DMS53 treated with DMSO at 0.1 percent for 48 hours (cell line): ENCODE results near the gene FLNA.
"Not testable (repeated sequence)": the region's sequence is repeated elsewhere in the genome, so short reads cannot be mapped to it uniquely, and the experiment has no call there.

ENCODE experiments used
- DNase-seq: peaks from one replicate; lab custom pipeline; 2025; ENCODE audit not compliant: unreplicated experiment; lab: John Stamatoyannopoulos, UW

The FLNA gene

DNA sequence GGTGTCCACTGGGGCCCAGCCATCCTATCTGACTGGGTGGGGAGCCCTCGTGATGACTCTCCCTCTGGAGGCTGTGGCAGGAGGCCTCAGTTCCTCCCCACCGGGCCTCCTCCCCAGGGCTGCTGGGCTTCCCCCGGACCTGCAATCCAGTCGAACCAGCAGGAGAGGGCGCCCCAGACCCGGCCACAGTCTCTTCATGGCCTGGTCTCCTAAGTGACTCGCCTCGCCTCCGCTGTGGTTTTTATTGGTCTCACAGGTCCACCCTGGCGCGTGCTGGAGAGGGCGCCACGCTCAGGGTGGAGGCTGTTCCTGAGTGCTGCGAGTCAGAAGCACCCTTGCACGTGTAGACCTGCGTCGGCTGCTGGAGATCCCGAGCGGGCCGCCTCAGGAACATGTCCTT is 30.8 kb downstream of the FLNA start:
- not testable (repeated sequence) for DNase-seq

DNA sequence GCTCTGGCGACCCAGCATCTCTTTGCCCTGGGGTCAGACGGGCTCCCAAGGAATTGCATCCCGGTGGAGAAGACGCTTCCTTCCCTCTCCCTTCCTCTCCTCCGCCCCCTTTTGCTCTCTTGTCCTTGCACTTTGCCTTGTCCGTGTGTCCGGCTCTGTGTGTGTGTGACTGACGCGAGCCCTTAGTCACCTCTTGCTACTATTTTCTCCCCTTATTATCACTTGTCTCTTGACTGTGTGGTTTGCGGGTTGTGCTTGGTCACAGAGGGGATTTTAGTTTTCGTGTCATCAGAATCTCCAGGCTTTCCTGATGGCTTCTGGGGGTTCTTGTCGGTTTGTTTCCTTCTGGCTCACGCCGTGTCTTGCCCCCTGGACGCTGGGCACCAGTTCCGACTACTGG is 31.4 kb downstream of the FLNA start:
- not testable (repeated sequence) for DNase-seq

DNA sequence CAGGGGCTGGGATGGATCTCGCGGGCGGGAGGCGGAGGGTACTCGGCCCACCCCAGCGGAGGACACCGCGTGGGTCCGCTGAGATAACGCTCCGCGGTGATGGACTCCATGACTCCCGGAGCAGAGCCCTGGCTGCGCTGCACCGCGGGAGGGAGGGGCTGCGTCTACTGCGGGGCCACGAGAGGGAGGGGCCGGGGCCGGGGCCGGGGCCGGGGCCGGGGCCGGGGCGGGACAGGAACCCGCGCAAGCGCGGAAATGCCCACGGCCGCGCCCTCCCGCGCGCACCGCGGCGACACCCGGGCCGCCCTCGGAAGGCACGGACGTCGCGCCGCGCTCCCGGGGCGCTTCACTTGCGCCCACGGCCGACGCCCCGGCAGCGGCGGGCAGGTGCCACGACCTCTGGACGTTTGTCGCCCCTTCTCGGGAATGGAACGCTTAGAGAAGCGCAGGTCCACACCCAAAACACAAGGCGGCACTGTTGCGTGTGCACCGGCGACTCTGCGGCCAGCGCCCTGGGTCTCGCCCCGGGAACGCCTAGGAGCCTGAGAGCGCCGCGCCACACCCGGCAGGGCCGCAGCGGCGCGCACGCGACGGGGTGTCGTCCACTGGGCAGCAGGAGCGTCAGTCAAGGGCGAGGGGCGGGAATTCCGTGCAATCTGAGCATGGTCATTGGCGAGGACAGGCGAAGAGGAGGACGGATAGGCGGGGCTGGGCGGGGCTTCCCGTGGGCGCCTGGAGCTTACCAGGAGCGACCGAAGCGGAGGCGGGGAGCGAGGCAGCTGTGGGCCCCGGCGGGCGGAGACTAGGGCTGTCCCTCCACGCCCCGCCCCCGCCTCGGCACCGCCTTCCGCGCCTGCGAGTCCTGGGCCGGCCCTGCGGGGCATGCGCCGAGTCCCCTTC is 32.8 kb downstream of the FLNA start:
- not testable (repeated sequence) for DNase-seq

DNA sequence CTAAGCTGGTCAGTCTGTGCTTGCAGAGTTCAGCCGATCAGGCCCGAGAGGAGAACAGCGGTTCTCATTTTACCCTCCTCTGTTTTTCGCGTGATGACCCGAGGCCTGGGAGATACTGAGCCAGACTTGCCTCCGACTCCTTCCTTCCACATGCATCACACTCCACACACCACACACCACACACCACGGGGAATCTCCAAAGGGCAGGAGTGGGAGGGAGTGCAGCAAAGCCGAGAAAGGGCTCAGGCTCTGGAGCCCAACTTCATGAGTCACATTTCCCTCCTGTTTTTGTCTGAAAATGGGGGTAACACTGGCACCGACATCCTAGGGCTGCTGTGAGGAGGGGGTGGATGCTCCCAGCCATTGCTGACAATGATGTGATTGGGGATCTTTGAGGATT is 39.9 kb downstream of the FLNA start:
- DNase-seq, result no peak

DNA sequence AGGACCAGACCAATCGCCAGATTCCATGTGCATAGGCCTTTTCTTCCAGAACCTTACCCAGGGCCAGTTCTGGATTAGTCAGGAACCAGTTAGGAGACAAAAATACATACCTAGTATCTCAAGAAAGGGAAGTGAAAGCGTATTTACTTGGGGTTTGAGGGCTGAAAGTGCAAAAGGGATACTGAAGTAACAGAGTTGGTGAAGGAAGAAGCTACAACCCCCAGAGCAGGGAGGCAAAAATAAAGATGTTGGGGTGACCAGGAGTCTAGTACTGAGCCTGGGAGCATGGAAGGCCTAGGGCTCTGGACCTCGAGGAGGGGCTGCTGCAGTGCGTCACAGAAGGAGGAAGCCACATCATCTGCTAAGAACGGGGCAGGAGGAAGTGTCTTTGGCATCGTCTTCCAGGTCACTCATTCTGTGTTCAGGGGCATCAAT is 40.6 kb downstream of the FLNA start:
- no peak for DNase-seq

DNA sequence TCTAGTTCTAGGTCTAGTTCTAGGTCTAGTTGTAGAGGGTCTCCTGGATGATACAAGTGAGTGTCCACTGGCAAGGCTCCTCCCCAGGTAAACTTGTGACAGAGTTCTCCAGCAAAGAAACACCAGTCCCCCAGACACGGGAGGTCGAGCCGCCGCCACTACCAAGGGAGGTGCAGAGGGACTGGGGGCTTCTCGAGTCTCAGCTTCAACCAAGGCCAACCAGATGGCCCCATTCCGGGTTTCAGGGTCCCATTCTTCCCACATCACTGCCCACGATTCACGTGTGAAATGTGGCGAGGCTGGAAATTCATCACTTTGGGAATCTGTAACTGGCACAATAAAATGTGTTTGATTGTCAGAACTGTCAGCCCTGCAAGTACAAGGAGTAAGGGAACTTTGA is 41.3 kb downstream of the FLNA start:
- DNase-seq, result no peak

DNA sequence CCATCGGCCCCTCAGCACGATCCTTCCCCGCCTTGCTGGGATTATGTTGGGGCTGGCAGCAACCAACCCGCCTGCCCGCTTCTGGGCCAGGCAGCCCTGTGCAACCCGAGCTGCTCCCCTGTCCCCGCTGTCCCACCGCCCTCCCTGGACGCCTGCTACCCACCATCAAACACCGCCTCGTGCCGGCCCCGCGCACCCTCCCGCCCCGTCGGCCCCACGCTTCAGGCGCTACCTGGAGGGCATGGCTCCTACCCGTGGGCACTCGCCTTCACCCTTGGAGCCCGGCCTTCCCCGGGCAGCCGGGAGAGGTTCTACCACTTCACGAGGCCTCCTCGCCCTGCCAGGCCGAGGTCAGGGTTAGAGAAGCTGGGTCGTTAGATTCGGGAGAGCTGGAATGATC is 41.9 kb downstream of the FLNA start:
- no peak for DNase-seq

DNA sequence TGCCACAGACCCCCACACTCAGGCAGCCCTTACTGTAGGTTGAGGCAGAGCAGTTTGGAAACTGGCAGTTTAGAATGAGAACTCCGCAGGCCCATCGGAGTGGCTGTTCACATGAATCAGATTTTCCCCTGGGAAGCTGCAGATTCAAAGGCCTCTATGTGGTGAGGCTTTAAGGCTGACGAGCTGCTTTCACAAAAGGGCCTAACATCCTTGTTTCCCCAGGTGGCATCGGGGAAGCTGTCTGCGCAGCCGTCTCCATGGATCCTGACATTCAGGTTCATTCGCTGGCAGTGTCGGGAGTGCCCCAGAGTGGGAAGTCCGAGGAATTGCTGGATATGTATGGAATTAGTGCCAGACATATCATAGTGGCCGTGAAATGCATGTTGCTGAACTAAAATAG is 45.1 kb downstream of the FLNA start:
- DNase-seq, result no peak

DNA sequence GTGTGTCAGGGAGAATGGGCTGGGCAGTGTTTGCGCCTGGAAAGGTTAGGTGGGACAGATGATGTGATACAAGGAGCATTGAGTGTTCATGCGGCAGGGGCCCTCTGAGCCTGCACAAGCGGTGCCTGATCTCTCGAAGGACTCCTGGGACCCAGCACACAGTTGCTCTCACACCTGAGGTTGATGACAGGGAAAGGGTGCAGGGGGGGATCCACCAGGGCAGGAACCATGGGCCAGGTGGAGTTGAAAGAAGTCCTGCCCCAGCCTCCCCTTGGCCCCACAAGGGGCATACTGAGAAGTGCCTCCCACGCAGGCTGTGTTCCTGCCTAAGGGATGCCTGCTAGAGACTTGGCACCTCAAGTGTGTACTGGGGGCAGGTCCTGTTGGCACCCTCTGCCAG is 45.8 kb downstream of the FLNA start:
- no peak for DNase-seq

DNA sequence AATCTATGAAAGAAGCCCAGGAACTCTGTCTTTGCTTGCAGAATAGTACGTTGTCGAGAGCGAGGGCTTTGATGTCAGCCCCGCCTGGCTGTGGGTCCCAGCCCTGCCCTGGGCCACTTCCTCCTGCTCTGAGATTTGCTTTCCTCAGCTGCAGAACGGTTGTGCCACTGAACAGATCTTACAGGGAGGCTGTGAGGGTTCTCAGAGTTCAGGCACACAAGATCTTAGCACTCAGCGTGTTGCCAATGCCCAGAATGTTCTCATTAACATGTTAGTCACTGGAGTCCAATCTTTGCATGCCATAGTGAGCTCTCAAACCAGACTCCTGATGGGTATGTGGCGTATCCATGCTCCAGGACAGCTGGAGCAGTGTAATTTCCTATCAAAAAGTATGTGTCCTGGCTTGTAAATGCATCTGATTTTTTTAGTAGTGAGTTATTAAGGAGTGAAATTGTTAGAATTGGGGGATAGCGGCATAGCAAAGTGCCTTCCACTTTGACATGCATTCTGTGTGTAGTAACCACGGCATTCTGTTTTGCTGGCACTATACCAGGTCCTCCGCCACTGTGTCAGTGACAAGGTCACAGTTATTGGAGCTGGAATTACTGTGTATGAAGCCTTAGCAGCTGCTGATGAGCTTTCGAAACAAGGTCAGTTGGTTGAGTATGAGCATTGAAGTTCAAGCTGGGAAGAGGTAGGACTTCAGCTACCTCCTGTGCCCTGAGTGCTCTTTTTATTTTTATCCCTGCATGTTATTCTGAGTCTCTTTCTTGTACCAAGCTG is 47.2 kb downstream of the FLNA start:
- no peak for DNase-seq

DNA sequence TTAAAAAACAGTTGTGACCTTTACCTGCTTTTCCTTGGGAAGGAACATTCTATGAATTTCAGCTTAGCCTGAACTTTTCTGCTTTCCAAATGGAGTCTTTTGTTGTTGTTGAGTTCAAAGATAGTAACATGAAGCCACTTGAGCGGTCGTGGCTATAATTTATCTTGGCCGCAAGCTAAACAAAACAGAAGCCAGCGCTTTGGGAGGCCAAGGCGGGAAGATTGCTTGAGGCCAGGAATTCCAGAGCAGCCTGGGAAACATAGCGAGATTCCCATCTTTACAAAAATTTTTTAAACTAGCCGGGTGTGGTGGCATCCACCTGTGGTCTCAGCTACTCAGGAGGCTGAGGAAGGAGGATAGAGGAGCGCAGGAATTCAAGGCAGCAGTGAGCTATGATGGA is 48.9 kb downstream of the FLNA start:
- no peak for DNase-seq

DNA sequence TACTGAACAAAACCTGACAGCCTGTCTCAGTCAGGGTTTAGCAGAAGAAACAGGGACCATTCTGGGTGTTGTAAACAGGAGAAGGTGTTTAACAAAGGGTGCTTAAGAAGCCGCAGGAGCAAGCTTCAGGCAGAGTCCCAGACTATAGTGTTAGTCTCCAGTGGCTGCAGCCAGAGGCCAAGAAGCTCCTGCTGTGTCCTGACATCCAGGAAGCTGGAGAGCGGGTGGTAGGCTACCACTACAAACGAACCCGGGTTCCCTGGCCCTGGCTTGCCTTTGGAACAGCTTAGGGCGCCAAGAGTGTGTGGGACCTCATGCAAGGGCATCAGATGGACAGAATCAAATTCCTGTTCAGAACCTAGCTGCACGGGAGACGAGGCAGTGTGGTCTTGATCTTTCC is 50.9 kb downstream of the FLNA start:
- DNase-seq, result no peak

DNA sequence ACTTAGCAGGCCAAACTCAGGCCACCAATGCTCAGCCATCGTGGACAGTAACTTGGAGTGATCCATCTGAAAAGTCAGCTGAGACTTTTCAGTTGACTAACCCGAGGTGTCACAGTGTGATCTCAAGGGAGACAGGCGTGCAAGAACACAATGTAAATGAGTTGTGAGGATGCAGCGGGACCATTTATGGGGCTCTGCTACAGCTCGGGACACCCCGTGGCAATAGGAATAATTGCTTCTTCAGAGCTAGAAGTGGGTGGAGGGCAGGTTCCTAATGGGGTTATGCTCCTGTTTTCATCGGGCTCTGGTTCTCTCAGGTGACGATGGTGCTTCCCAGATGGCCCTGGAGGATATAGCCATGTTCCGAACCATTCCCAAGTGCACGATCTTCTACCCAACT is 51.5 kb downstream of the FLNA start:
- no peak for DNase-seq

DNA sequence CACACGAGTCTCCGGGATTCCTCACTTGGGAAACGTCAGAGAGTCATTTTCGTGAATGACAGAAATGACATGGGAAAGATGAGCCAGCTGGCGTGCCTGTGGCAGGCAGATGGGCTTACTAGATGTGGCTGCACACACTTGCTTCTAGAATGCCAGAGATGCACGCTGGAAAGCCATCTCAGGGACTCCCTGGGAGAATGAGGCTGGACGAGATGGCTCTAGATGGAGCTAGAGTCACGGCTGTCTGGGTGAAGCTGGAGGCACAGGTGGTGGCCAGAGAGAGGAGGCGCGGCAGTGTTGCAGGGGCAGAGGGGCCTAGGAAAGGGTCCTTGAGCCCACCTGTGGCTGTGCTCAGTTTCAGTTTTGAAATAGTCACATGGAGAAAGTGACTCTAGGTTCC is 52.8 kb downstream of the FLNA start:
- no peak for DNase-seq

DNA sequence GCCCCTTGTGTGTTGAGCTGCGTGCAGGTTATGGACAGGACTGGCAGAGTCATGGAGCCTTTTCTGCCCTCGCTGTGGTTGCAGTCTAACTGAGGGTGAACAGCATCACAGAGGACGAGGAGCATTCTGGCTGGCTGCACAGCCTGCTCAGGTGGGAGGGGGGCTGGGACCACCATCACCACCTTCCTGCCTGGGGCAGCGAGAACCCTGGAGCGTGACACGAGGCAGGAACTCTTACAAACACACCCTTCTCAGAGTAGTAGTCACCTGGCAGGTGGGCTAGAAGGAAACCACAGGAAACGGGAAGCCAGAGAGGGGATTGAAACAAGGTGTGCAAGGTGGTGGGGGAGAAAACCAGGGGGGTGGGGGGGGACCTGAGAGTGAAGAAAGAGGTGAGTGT is 53.3 kb downstream of the FLNA start:
- no peak for DNase-seq

DNA sequence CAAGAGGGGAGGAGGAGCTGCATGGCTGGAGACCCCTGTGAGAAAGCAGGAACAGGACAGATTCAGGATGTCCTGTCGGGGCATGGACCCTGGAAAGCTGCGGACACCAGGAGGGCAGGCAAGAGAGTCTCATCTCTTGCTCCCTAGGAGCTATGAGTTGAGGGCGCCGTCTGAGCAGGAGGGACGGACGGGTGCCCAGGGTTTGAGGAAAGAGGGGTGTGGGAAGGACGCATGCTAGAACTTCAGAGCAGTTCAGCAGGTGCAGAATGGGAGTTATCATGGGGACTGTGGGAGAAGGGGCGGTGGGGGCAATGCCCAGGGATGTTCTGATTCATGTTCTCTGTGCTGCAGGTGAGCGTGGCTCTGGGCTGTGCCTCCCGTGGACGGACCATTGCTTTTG is 54.0 kb downstream of the FLNA start:
- no peak for DNase-seq

DNA sequence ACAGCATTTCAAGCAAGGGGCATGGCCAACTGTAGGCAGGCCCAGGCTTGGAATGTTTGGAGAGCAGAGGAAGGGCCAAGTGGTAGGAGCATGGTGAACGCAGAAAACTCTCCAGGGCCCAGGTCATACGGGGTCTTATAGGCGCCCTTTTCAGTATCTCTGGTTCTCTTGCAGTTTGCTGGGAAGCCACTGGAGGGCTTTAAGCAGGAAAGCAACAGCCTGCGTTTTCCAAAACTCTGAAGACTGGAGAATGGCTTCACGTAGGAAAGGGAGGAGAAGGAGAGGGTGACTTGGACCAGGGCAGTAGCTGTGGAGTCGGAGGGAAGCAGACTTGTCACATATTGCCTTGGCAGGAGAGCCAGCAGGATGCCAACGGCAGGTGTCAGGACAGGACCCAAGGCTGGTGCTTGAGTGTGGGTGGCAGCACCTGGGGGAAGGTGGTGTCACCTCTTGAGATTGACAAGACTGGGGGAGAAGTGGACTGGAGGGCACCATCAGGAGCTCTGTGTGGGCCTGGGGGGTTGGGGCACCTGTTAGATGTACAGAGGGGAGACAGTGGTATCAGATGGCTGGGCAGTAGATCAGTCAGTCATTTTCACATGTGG is 56.9 kb downstream of the FLNA start:
- DNase-seq, result no peak

DNA sequence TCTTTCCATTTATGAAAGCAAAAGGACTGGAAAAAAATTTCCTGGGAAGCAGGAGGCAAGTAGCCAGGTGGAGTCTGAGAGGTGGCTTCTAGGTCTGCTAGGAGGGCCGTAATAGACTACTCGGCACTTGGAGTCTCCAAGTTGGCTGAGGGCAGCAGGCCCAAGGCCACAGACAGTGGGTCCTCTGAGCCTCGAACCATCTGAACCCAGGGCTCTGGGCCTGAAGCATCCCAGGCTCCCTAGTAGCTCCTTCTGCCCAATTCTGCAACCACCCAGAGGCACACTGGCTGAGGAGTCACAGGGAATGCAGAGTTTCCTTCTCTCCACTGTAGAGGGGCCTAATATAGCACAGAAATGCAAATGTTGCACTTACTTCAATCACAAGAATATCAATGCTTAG is 59.0 kb downstream of the FLNA start:
- no peak for DNase-seq

DNA sequence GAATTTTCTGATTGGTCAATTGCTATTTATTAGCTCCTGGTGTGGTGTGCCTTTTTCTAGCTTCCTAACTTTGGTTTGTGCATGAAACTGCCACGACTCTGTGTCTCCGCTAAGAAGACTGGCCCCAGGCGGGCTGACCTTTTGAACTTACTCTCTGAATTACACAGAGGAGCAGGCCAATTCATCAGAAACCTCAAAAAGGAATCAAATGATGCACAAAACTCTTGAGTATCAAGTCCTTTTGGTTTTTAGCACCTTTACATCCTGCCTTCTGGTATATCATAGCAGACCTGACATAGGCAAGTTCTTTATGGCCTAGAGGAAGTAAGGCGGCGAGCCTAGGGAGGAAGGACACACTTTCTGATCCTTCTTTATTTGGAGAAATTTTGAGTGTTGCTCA is 61.3 kb downstream of the FLNA start:
- DNase-seq, result no peak

DNA sequence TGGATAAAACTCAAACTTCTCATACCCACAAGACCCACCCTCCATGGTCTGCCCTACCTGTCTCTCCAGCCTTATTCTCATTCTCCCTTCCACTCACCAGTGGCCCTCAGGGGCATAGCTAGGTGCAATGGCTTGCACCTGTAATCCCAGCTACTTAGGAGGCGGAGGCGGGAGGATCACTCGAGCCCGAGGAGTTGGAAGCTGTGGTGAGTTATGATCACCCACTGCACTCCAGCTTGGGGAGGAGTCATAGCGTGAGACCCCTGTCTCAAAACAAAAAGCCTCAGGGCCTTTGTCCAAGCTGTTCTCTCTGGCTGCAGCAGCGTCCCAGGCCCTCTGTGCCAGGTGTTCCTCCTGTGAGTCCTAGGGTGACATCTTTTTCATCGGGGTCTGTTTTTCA is 62.3 kb downstream of the FLNA start:
- DNase-seq, result no peak

DNA sequence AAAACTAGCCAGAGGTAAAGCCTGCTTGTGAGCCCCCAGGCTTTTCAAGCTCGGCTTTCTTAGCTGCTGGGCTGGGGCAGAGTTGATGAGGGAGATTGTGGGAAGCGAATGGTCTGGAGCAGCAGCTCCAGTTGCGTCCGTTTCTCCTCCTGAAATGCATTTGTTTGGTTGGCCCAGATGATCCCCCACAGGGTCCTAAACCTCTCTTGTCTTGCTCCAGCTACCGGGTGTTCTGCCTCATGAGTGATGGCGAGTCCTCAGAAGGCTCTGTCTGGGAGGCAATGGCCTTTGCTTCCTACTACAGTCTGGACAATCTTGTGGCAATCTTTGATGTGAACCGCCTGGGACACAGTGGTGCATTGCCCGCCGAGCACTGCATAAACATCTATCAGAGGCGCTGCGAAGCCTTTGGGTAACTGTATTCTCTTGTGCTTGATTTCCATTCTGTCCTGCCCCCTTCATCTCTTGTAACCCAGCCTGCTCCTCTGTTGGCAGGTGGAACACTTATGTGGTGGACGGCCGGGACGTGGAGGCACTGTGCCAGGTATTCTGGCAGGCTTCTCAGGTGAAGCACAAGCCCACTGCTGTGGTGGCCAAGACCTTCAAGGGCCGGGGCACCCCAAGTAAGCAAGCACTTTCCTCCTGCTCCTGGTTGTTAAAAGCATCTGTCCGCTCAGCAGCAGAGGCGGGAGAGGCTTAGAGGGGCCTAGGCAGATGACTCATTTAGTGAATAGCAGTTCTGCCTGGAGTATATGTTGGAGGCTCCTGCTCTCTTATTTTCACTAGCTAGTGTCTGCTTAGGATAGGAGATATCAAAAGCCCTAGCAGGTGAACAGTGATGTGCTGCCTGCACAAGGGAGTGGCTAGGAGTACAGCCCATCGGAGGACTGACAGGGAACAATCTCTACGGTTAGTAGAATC is 63.6 kb downstream of the FLNA start:
- DNase-seq, result no peak
